GM18868 (cell line): ENCODE measurements around the gene SCYGR1.
"Not testable (repeated sequence)": the region's sequence is repeated elsewhere in the genome, so short reads cannot be mapped to it uniquely, and the experiment has no call there.

Experiments used
- ATAC-seq: cut with Tn5 transposase; IDR thresholded peaks from one replicate; pipeline ENCODE4 v1.9.1; 2021; ENCODE audit warnings: mild to moderate bottlenecking, moderate library complexity; ENCODE audit not compliant: unreplicated experiment

Gene SCYGR1

DNA sequence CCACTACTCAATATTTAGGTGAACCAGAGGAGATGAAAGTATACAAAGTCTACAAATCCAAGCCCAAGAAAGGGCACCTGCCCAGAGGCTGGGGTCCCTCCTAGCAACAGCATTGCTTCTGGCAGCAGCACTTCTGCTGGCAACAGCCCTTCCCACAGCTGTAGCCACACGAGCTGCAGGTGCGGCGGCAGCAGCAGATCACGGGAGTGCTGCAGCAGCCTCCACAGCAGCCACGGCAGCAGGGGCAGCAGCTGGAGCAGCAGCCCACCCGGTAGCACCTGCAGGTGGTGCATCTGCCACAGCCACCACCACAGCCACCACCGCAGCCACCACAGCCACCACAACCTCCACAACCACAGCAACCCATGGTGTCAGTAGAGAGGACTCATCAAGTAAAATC lies at the start of gene SCYGR1:
Gene SCYGR1 (minus strand): TSS at position 367 of the 400 bp plus-strand sequence. CDS start 0 bp downstream, at position 367.
- ATAC-seq: not testable (repeated sequence)

DNA sequence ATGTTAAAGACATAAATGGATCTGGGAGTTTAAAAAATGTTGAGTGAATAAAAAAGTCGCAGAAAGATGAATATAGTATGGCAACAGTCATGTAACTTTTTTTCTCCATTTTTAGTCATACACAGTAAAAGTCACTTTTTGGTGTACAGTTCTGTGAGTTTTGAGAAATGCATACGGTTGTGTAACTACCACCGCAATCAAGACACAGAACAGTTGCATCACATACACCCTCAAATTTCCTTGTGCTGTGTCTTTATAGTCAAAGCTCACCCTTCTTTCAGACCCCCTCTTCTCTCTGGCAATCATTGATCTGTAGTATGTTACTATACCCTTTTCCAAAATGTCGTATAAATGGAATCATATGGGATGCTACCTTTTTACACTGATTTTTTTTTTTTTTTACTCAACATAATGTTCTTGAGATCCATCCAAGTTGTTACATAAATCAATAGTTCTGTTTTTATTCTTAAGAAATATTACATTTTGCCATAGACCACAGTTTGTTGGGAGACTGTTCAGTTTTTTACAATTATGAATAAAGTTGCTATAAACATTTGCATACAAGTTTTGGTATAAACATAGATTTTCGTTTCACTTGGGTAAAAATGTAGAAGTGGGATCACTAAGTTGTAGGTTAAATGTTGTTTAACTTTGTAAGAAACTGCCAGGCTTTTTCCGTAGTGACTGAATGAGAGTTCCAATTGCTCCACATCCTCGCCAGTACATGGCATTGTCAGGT lies 48.9 kb upstream of the SCYGR1 start:
- ATAC-seq: no peak

DNA sequence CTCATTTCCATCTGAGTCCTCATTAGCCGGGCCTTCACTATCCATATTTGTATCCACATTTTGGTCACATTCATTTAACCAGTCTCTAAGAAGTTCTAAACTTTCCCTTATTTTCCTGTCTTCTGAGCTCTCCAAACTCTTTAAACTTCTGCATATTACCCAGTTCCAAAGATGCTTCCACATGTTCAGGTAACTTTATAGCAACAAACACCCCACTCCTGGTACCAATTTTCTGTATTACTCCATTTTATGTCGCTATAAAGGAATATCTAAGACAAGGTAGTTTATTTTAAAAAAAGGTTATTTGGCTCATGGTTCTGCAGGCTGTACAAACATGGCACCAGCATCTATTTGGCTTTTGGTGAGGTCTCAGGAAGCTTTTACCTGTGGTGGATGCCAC lies 45.4 kb upstream of the SCYGR1 start:
- ATAC-seq: no peak

- ATAC-seq: no peak
Observed at GRCh38 chr2:227430639-227431038, 42.9 kb upstream of the SCYGR1 start.

- no peak for ATAC-seq
Observed at GRCh38 chr2:227428731-227429285, 41.1 kb upstream of the SCYGR1 start.

DNA sequence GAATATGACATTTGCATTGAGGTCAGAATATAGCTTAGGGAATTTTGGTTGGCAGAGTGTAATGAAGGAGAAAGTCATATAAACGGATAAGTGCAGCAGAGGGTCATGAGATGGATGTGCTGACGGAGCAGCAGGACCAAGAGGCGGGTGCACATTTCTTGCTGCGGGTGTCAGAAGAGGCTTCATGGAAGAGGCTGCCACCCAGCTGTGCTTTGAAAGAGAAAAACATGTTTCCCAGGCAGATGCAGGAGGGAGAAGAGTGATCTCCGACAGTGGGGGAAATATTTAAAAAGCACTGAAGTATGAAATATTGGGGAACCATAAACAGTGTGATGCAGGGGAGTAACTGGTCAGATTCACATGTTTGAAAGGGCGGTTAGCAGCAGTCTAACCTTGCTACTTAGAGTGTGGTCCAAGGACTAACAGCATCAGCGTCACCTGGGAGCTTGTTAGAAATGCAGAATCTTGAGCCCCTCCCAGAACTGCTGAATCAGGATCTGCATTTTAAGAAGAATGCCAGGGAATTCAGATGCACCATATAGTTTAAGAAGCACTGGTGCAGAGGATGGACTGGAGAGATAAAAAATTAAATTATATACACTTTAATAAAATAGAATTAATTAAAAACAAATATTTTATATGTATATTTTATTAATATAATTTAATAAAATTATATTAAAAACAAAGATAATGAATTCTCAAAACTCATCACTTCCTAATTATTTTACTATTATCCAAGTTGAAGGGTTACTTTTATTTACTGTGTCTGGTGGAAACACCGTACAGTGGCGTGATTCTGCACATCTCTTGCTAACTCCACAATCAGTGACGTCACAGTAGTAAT lies 36.1 kb upstream of the SCYGR1 start:
- no peak for ATAC-seq

GRCh38 chr2:227420087-227421052 lies 32.6 kb upstream of the SCYGR1 start:
- no peak for ATAC-seq

DNA sequence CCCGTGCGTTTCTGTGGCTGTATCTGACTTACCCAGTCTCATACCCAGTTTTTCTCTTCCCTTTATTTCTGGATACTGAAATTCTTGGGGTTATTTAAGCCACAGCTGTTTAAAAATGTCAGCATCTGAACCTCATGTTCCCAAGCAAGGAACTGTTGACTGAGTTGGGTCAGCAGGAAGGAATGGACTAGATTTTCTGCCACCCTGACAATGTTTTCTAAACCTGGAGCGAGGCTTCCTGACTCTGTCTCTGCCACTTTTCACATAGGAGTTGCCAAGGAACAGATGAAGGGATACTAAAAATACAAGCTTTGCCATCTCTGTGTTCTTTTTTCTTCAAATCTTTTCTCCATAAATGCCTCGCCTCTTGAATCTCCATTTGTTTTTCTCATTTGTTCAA lies 29.0 kb upstream of the SCYGR1 start:
- no peak for ATAC-seq

GRCh38 chr2:227415538-227416424 lies 28.0 kb upstream of the SCYGR1 start:
- ATAC-seq: peak; percentile 49

GRCh38 chr2:227414846-227415245 lies 27.1 kb upstream of the SCYGR1 start:
- ATAC-seq: no peak

- ATAC-seq: no peak
Observed at GRCh38 chr2:227413371-227413770, 25.6 kb upstream of the SCYGR1 start.

GRCh38 chr2:227412877-227413276 lies 25.1 kb upstream of the SCYGR1 start:
- no peak for ATAC-seq

DNA sequence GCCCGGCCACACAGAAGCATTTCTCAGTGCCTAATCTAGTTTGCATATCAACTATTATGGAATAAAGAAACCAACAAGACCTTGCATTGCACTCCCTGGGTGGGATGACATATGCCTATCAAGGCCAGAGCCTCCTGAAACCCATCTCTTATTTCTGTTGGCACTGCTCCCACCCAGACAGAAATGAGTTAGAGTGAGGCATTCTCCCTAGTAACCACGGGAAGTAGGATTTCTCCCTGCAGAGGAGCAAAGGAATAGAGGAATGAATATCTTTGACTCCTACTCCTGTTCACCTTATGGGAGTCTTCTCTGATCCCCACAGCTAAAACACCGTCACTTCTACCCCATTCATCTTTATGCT lies 24.2 kb upstream of the SCYGR1 start:
- ATAC-seq: no peak

GRCh38 chr2:227411320-227411989 lies 23.7 kb upstream of the SCYGR1 start:
- ATAC-seq: peak; percentile 76

DNA sequence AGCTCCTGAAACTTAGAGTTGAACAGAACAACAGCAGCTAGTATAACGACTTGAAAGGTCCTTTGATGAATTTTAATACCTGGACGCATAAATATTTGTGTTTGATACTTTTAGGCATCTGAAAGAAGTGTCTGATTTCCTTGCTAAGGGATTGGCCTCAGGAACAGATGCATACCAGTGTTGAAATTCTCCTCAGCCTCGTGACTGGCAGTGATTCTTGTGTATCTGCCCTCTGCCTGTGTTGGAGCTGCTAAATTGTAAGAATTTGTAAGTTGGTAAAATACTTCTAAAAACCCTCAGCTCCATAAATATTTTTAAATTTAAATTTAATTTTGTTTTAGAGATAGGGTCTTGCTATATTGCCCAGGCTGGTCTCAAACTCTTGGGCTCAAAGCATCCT lies 22.4 kb upstream of the SCYGR1 start:
- ATAC-seq: no peak

- ATAC-seq: no peak
Observed at GRCh38 chr2:227407591-227408151, 19.9 kb upstream of the SCYGR1 start.

GRCh38 chr2:227406177-227407031 lies 18.7 kb upstream of the SCYGR1 start:
- peak; percentile 56 for ATAC-seq
